GM12878 (cell line): ENCODE measurements around the gene KMT2E. TPM values are rescaled to one million over a fixed set of nuclear protein-coding genes. Genes with fewer than 3 reads are reported as not detected.

Experiments
- ATAC-seq: fragments of 200-7000 bp; cut with Tn5 transposase; 3 replicates; pipeline ENCODE4 v1.9.1; 2020; ENCODE audit warnings: mild to moderate bottlenecking, moderate library complexity
- BruUV-seq: library from RNA; stranded (reverse); fragments of 400-500 nt; replicated peaks from 2 replicates; lab custom pipeline; 2021; lab: Mats Ljungman, UMichigan
- CTCF ChIA-PET: fragments of 300-600 bp; sonication (Branson Sonifier 250); formaldehyde crosslinking; extraction: SDS; loops from one replicate; lab custom pipeline; 2021; ENCODE audit warnings: inconsistent platforms; lab: Yijun Ruan, JAX
- POLR2A ChIA-PET: fragments of 350-600 bp; formaldehyde crosslinking; extraction: SDS; loops from one replicate; lab custom pipeline; 2021; ENCODE audit warnings: inconsistent platforms; lab: Charles Lee
- RAD21 ChIA-PET: fragments of 300-600 bp; sonication (Branson Sonifier 250); formaldehyde crosslinking; loops from one replicate; lab custom pipeline; 2023; ENCODE audit warnings: antibody characterized with exemption; ENCODE audit not compliant: unreplicated experiment; lab: Charles Lee
- SMC1A ChIA-PET: fragments of 300-600 bp; sonication (Branson Sonifier 250); formaldehyde crosslinking; loops from one replicate; lab custom pipeline; 2023; ENCODE audit not compliant: unreplicated experiment, uncharacterized antibody; lab: Charles Lee
- DNase-seq: peaks from one replicate; pipeline ENCODE4 v3.0.0-alpha.2; 2011; ENCODE audit warnings: low read depth, low spot score
- FAIRE-seq: peaks from 3 replicates; lab custom pipeline; 2011; peaks lifted over from hg19 to GRCh38; lab: Jason Lieb, UNC
- H2AFZ ChIP-seq: 2 replicates; pipeline ENCODE4 v1.6.0; 2011; ENCODE audit warnings: low read depth, low read length, control low read depth; ENCODE audit not compliant: control insufficient read depth
- H3K27ac ChIP-seq: 2 replicates; pipeline ENCODE4 v1.5.1; 2011; ENCODE audit warnings: control low read depth; ENCODE audit not compliant: control insufficient read depth, insufficient read depth
- H3K27me3 ChIP-seq, 2 experiments: replicated peaks in 1 of 2; 2 replicates each; pipeline versions ENCODE4 v1.6.0 to v1.6.1; 2011; ENCODE audit warnings: low read length in 1 of 2; ENCODE audit not compliant: control insufficient read depth in 2 of 2, insufficient read depth in 2 of 2
- H3K36me3 ChIP-seq, 2 experiments: 2 replicates each; pipeline ENCODE4 v1.5.1; 2011; ENCODE audit warnings: low read length in 1 of 2; ENCODE audit not compliant: control insufficient read depth in 2 of 2, insufficient read depth in 2 of 2
- H3K4me1 ChIP-seq: 2 replicates; pipeline ENCODE4 v1.6.1; 2011; ENCODE audit warnings: mild to moderate bottlenecking, low read length, moderate library complexity, mixed read lengths; ENCODE audit not compliant: control insufficient read depth, insufficient read depth
- H3K4me2 ChIP-seq: 2 replicates; pipeline ENCODE4 v1.6.0; 2011; ENCODE audit warnings: control low read depth; ENCODE audit not compliant: control insufficient read depth, insufficient read depth
- H3K4me3 ChIP-seq: fragments of 200-600 bp; sonication (generic); 2 replicates; pipeline ENCODE4 v1.5.1; 2016
- H3K79me2 ChIP-seq: 2 replicates; pipeline ENCODE4 v1.6.0; 2011; ENCODE audit warnings: low read length; ENCODE audit not compliant: control insufficient read depth, insufficient read depth
- H3K9ac ChIP-seq: 2 replicates; pipeline ENCODE4 v1.8.0; 2011; ENCODE audit warnings: low read length, control low read depth, mixed read lengths; ENCODE audit not compliant: control insufficient read depth, insufficient read depth
- H3K9me3 ChIP-seq: replicated peaks from 3 replicates; pipeline ENCODE4 v1.5.1; 2011; ENCODE audit warnings: mild to moderate bottlenecking, low read length; ENCODE audit not compliant: control insufficient read depth, insufficient read depth
- H4K20me1 ChIP-seq: 2 replicates; pipeline ENCODE4 v1.6.0; 2011; ENCODE audit not compliant: control insufficient read depth, insufficient read depth
- JUND ChIP-seq: IDR thresholded peaks from 2 replicates; pipeline ENCODE4 v1.6.1; 2012; ENCODE audit warnings: low read depth, mild to moderate bottlenecking, low read length, improper control_type of control experiment, moderate library complexity
- MLLT1 ChIP-seq: fragments of 450-650 bp; IDR thresholded peaks from 2 replicates; pipeline ENCODE4 v1.6.1; 2016; ENCODE audit warnings: mild to moderate bottlenecking
- NFYB ChIP-seq: IDR thresholded peaks from 2 replicates; pipeline ENCODE4 v1.6.1; 2011; ENCODE audit warnings: low read depth, mild to moderate bottlenecking, low read length, improper control_type of control experiment, moderate library complexity; ENCODE audit not compliant: insufficient read depth
- NR2C2 ChIP-seq: IDR thresholded peaks from 2 replicates; pipeline ENCODE4 v1.6.1; 2011; ENCODE audit warnings: borderline replicate concordance, low read depth; ENCODE audit not compliant: control insufficient read depth, insufficient read length
- POLR2A ChIP-seq: IDR thresholded peaks from 2 replicates; pipeline ENCODE4 v1.6.1; 2011; ENCODE audit warnings: low read depth, mild to moderate bottlenecking, low read length
- SPI1 ChIP-seq: IDR thresholded peaks from 2 replicates; pipeline ENCODE4 v1.6.1; 2011; ENCODE audit warnings: low read depth, mild to moderate bottlenecking, low read length, moderate library complexity, borderline replicate concordance; ENCODE audit not compliant: insufficient read depth
- TBL1XR1 ChIP-seq: IDR thresholded peaks from 2 replicates; pipeline ENCODE4 v1.6.1; 2012; ENCODE audit warnings: low read depth, low read length, improper control_type of control experiment
- YBX1 ChIP-seq: fragments of 450-650 bp; IDR thresholded peaks from 2 replicates; pipeline ENCODE4 v1.6.1; 2016; ENCODE audit warnings: antibody characterized with exemption
- ZBTB40 ChIP-seq: fragments of 450-650 bp; IDR thresholded peaks from 2 replicates; pipeline ENCODE4 v1.6.1; 2016; ENCODE audit warnings: mild to moderate bottlenecking, moderate library complexity, borderline replicate concordance
- WGBS: methylation state at CpG from one replicate; pipeline ENCODE4 v1.1.6; 2016; ENCODE audit warnings: low lambda C conversion rate; ENCODE audit not compliant: insufficient replicate concordance, insufficient coverage; ENCODE audit errors: missing lambda C conversion rate; 5-methylcytosine and 5-hydroxymethylcytosine counted together
- in situ Hi-C: fragments of 300-500 bp; cut with MboI; formaldehyde crosslinking; loops from 9 replicates; pipeline ENCODE4 v1.14.3; 2018; ENCODE audit warnings: mixed read lengths
- intact Hi-C: fragments of 100-400 bp; cut with micrococcal nuclease; formaldehyde crosslinking; loops from one replicate; pipeline ENCODE4 v1.14.2; 2022; ENCODE audit not compliant: unreplicated experiment
- polyA plus RNA-seq, 11 experiments: library from polyadenylated mRNA; depleted of rRNA in 4 of 11; unstranded in 6 of 11; stranded (reverse) in 5 of 11; fragments of >200 nt; fragmentation: Nextera tagmentation in 4 of 11; fragmentation: Illumina TruSeq in 1 of 11; extraction: Ambion mirVana in 4 of 11; extraction: Trizol in 1 of 11; gene quantifications; 1 replicate in 1 of 11; 2 replicates in 10 of 11; pipeline versions ENCODE4 v1.2.1 to v1.2.3, GENCODE V29; 2011 to 2016; ENCODE audit warnings: inconsistent platforms in 2 of 11, missing spikeins in 2 of 11, low read depth in 1 of 11
- total RNA-seq, 4 experiments: library from RNA; depleted of rRNA in 3 of 4; stranded (reverse); fragments of >200 nt in 3 of 4; fragmentation: Illumina TruSeq in 1 of 4; extraction: Trizol in 1 of 4; gene quantifications; 2 replicates each; pipeline versions ENCODE4 v1.2.1 to v1.2.3, GENCODE V29; 2013 to 2021
- TF ChIP-seq, protein P1 (sequence below): fragments of 450-650 bp; IDR thresholded peaks from 2 replicates; pipeline ENCODE4 v1.6.1; 2017; ENCODE audit warnings: mild to moderate bottlenecking, low read depth, inconsistent platforms; ENCODE audit not compliant: poor library complexity, severe bottlenecking
- TF ChIP-seq, protein P2 (sequence below): IDR thresholded peaks from 2 replicates; pipeline ENCODE4 v1.6.1; 2011; ENCODE audit warnings: borderline replicate concordance, low read depth, mild to moderate bottlenecking, moderate library complexity, mixed read lengths, low read length; ENCODE audit not compliant: insufficient read depth; ENCODE audit errors: extremely low read length
- TF ChIP-seq, protein P3 (sequence below): IDR thresholded peaks from 2 replicates; pipeline ENCODE4 v1.6.1; 2012; ENCODE audit warnings: low read depth, low read length, improper control_type of control experiment
- TF ChIP-seq, protein P4 (sequence below): IDR thresholded peaks from 2 replicates; pipeline ENCODE4 v1.6.1; 2011; ENCODE audit warnings: low read depth, low read length, improper control_type of control experiment, borderline replicate concordance

KMT2E gene
- total and polyA plus RNA-seq, 10 of the 15 experiments (the other 5 are each of a cell fraction or from before 2014, with no cell fraction given): 13.2 to 68.1 (median 34.1) TPM

GRCh38 chr7:105055621-105056020 lies 41.6 kb downstream of the KMT2E start:
- no peak overlapping the region for H3K4me3 ChIP-seq
- peaks cover 2% of the 10 kb centered on the region; the same call in 1 of the 2 replicates for H4K20me1 ChIP-seq
- WGBS: 88% methylated on average over 1 of the region's 1 CpG
- ChIA-PET CTCF (interaction anchor here (0.7 to 2.6 kb wide), 4 partner anchors 13 to 533 kb away, joined by 3 to 14 read pairs (median 6); no protein-coding TSS in a partner anchor), RAD21 (interaction anchor here (0.6 to 0.7 kb wide), 3 partner anchors 29 to 224 kb away, joined by 3 to 6 read pairs (median 4); no protein-coding TSS in a partner anchor), POLR2A (interaction anchor here (1.1 kb wide), 1 partner anchor 42 kb away, joined by 3 read pairs; the partner anchor contains the start of gene KMT2E), SMC1A (interaction anchor here (0.6 to 2.3 kb wide), 7 partner anchors 9 to 297 kb away, joined by 3 to 10 read pairs (median 4); no protein-coding TSS in a partner anchor)
- intact Hi-C loops (no loop called here), in situ Hi-C loops (no loop called here)
- no peaks in the 10 kb centered on the region for H3K9me3 ChIP-seq
- no peak overlapping the region for H2AFZ ChIP-seq
- H3K27ac ChIP-seq: no peak overlapping the region
- H3K79me2 ChIP-seq: peaks cover 53% of the 10 kb centered on the region
- DNase-seq (no peak), FAIRE-seq (no peak), ATAC-seq (no peak)
- H3K9ac ChIP-seq: no peak overlapping the region
- H3K36me3 ChIP-seq: peaks cover 3 to 19% of the 10 kb centered on the region in 2 experiments
- no peaks in the 10 kb centered on the region for H3K27me3 ChIP-seq
- H3K4me2 ChIP-seq: no peak overlapping the region
- H3K4me1 ChIP-seq: no peaks in the 10 kb centered on the region
- no TSS peak for BruUV-seq
- TF ChIP-seq, protein P1, sequence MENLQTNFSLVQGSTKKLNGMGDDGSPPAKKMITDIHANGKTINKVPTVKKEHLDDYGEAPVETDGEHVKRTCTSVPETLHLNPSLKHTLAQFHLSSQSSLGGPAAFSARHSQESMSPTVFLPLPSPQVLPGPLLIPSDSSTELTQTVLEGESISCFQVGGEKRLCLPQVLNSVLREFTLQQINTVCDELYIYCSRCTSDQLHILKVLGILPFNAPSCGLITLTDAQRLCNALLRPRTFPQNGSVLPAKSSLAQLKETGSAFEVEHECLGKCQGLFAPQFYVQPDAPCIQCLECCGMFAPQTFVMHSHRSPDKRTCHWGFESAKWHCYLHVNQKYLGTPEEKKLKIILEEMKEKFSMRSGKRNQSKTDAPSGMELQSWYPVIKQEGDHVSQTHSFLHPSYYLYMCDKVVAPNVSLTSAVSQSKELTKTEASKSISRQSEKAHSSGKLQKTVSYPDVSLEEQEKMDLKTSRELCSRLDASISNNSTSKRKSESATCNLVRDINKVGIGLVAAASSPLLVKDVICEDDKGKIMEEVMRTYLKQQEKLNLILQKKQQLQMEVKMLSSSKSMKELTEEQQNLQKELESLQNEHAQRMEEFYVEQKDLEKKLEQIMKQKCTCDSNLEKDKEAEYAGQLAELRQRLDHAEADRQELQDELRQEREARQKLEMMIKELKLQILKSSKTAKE: no peak
- TF ChIP-seq JUND (no peak), TBL1XR1 (no peak), MLLT1 (no peak), NFYB (no peak), NR2C2 (no peak), SPI1 (no peak), YBX1 (no peak), ZBTB40 (no peak), POLR2A (no peak)
- TF ChIP-seq, protein P2, sequence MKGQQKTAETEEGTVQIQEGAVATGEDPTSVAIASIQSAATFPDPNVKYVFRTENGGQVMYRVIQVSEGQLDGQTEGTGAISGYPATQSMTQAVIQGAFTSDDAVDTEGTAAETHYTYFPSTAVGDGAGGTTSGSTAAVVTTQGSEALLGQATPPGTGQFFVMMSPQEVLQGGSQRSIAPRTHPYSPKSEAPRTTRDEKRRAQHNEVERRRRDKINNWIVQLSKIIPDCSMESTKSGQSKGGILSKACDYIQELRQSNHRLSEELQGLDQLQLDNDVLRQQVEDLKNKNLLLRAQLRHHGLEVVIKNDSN: no peak
- TF ChIP-seq, protein P3, sequence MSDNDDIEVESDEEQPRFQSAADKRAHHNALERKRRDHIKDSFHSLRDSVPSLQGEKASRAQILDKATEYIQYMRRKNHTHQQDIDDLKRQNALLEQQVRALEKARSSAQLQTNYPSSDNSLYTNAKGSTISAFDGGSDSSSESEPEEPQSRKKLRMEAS: no peak
- TF ChIP-seq, protein P4, sequence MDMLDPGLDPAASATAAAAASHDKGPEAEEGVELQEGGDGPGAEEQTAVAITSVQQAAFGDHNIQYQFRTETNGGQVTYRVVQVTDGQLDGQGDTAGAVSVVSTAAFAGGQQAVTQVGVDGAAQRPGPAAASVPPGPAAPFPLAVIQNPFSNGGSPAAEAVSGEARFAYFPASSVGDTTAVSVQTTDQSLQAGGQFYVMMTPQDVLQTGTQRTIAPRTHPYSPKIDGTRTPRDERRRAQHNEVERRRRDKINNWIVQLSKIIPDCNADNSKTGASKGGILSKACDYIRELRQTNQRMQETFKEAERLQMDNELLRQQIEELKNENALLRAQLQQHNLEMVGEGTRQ: no peak
